H1 (cell line): ENCODE data around the gene RABL2A. TPM values are rescaled to one million over a fixed set of nuclear protein-coding genes. Genes with fewer than 3 reads are reported as not detected.
"Not testable (repeated sequence)": the region's sequence is repeated elsewhere in the genome, so short reads cannot be mapped to it uniquely, and the experiment has no call there.

Source experiments
- CTCF ChIA-PET: fragments of 300-600 bp; sonication (Branson Sonifier 250); formaldehyde crosslinking; loops from one replicate; lab custom pipeline; 2021; ENCODE audit not compliant: partially characterized antibody; lab: Charles Lee
- POLR2A ChIA-PET: fragments of 300-600 bp; sonication (Branson Sonifier 250); formaldehyde crosslinking; loops from one replicate; lab custom pipeline; 2021; ENCODE audit warnings: inconsistent platforms; ENCODE audit not compliant: partially characterized antibody; lab: Charles Lee
- DNase-seq, 2 experiments: peaks; one replicate each; pipeline versions ENCODE4 v3.0.0 to v3.0.0-alpha.2; 2010 to 2022; ENCODE audit warnings: low spot score in 2 of 2, low read depth in 1 of 2, mixed read lengths in 1 of 2
- FAIRE-seq: peaks from 2 replicates; lab custom pipeline; 2011; peaks lifted over from hg19 to GRCh38; lab: Jason Lieb, UNC
- H2AFZ ChIP-seq: 2 replicates; pipeline ENCODE4 v1.8.1; 2012; ENCODE audit warnings: low read length, inconsistent platforms
- H2AK5ac ChIP-seq: 2 replicates; pipeline ENCODE4 v1.6.1; 2013; ENCODE audit warnings: low read depth, low read length
- H2BK120ac ChIP-seq: replicated peaks from 2 replicates; pipeline ENCODE3; 2013; ENCODE audit warnings: low read depth, low read length, inconsistent platforms
- H2BK12ac ChIP-seq: 2 replicates; pipeline ENCODE4 v1.6.1; 2013; ENCODE audit warnings: low read depth, low read length
- H2BK15ac ChIP-seq: 2 replicates; pipeline ENCODE4 v1.6.1; 2013; ENCODE audit warnings: low read length
- H2BK20ac ChIP-seq: 2 replicates; pipeline ENCODE4 v1.6.1; 2013; ENCODE audit warnings: low read length
- H2BK5ac ChIP-seq: 2 replicates; pipeline ENCODE4 v1.6.1; 2013; ENCODE audit warnings: low read depth, low read length
- H3K14ac ChIP-seq: 2 replicates; pipeline ENCODE4 v1.6.1; 2013; ENCODE audit warnings: inconsistent platforms; ENCODE audit not compliant: insufficient read length
- H3K18ac ChIP-seq: 2 replicates; pipeline ENCODE4 v1.6.1; 2013; ENCODE audit warnings: low read length; ENCODE audit errors: extremely low read depth
- H3K23ac ChIP-seq: 2 replicates; pipeline ENCODE4 v1.6.1; 2013; ENCODE audit warnings: inconsistent platforms; ENCODE audit not compliant: insufficient read length
- H3K23me2 ChIP-seq: 2 replicates; pipeline ENCODE4 v1.6.1; 2013; ENCODE audit warnings: low read depth, low read length
- H3K27ac ChIP-seq: 2 replicates; pipeline ENCODE4 v1.6.1; 2011; ENCODE audit warnings: low read depth, low read length, inconsistent platforms
- H3K27me3 ChIP-seq, 4 experiments: replicated peaks in 1 of 4; 1 replicate in 1 of 4; 2 replicates in 3 of 4; pipeline versions ENCODE4 v1.6.1 to v1.8.1; 2011 to 2013; ENCODE audit warnings: low read length in 3 of 4, mild to moderate bottlenecking in 3 of 4, inconsistent platforms in 2 of 4, mixed read lengths in 2 of 4, moderate library complexity in 1 of 4; ENCODE audit not compliant: control insufficient read depth in 3 of 4, insufficient read depth in 3 of 4; ENCODE audit errors: extremely low read depth in 1 of 4
- H3K36me3 ChIP-seq, 4 experiments: 2 replicates each; pipeline versions ENCODE4 v1.6.1 to v1.8.1; 2011 to 2013; ENCODE audit warnings: mild to moderate bottlenecking in 4 of 4, low read length in 3 of 4, moderate library complexity in 2 of 4, control low read depth in 1 of 4, inconsistent platforms in 1 of 4; ENCODE audit not compliant: insufficient read depth in 4 of 4, control insufficient read depth in 2 of 4
- H3K4ac ChIP-seq: replicated peaks from 2 replicates; pipeline ENCODE3; 2013; ENCODE audit warnings: low read length, low read depth, mixed read lengths, inconsistent platforms; ENCODE audit not compliant: insufficient read length
- H3K4me1 ChIP-seq, 4 experiments: replicated peaks in 1 of 4; 1 replicate in 1 of 4; 2 replicates in 3 of 4; pipeline versions ENCODE4 v1.6.1 to v1.8.1; 2011 to 2013; ENCODE audit warnings: low read length in 3 of 4, inconsistent platforms in 2 of 4, mixed read lengths in 1 of 4; ENCODE audit not compliant: insufficient read depth in 4 of 4, control insufficient read depth in 3 of 4
- H3K4me2 ChIP-seq, 2 experiments: 2 replicates each; pipeline versions ENCODE4 v1.6.1 to v1.8.1; 2011 to 2013; ENCODE audit warnings: low read depth in 2 of 2, low read length in 2 of 2, control low read depth in 1 of 2, inconsistent platforms in 1 of 2, mild to moderate bottlenecking in 1 of 2; ENCODE audit not compliant: insufficient read depth in 1 of 2
- H3K4me3 ChIP-seq, 4 experiments: fragments of 200-600, 300-600 bp in 1 of 4; sonication (generic), shearing (Covaris generic), sonication (Bioruptor Twin) in 1 of 4; 2 replicates each; pipeline versions ENCODE4 v1.5.1 to v1.8.1; 2011 to 2016; ENCODE audit warnings: low read length in 4 of 4, low read depth in 3 of 4, control low read depth in 2 of 4, inconsistent platforms in 2 of 4, mild to moderate bottlenecking in 2 of 4, mixed read lengths in 1 of 4, moderate library complexity in 1 of 4; ENCODE audit not compliant: insufficient read depth in 2 of 4; ENCODE audit errors: extremely low read depth in 1 of 4
- H3K56ac ChIP-seq: replicated peaks from 2 replicates; pipeline ENCODE3; 2013; ENCODE audit warnings: low read depth, mild to moderate bottlenecking, mixed read lengths, low read length, inconsistent platforms; ENCODE audit not compliant: insufficient read length
- H3K79me1 ChIP-seq: 2 replicates; pipeline ENCODE4 v1.6.1; 2013; ENCODE audit warnings: low read depth, low read length, control low read depth
- H3K79me2 ChIP-seq, 2 experiments: 2 replicates each; pipeline versions ENCODE4 v1.6.1 to v1.8.1; 2012 to 2013; ENCODE audit warnings: low read length in 2 of 2, mild to moderate bottlenecking in 2 of 2, inconsistent platforms in 1 of 2; ENCODE audit not compliant: insufficient read depth in 2 of 2, control insufficient read depth in 1 of 2
- H3K9ac ChIP-seq, 4 experiments: replicated peaks in 1 of 4; 1 replicate in 1 of 4; 2 replicates in 3 of 4; pipeline versions ENCODE4 v1.6.1 to v1.8.1; 2011 to 2013; ENCODE audit warnings: low read depth in 3 of 4, low read length in 3 of 4, control low read depth in 2 of 4, mild to moderate bottlenecking in 2 of 4, moderate library complexity in 2 of 4, inconsistent platforms in 1 of 4; ENCODE audit errors: extremely low read depth in 1 of 4
- H3K9me3 ChIP-seq, 2 experiments: 2 replicates each; pipeline versions ENCODE4 v1.6.1 to v1.8.1; 2012 to 2013; ENCODE audit warnings: mild to moderate bottlenecking in 2 of 2, moderate library complexity in 2 of 2, control low read depth in 1 of 2, inconsistent platforms in 1 of 2, low read depth in 1 of 2, low read length in 1 of 2, mixed read lengths in 1 of 2; ENCODE audit not compliant: insufficient read depth in 2 of 2
- H4K20me1 ChIP-seq, 2 experiments: replicated peaks in 1 of 2; 2 replicates each; pipeline versions ENCODE3 to v1.8.1; 2011 to 2013; ENCODE audit warnings: inconsistent platforms in 2 of 2, low read length in 2 of 2, mild to moderate bottlenecking in 1 of 2; ENCODE audit not compliant: insufficient read depth in 2 of 2, control insufficient read depth in 1 of 2
- H4K5ac ChIP-seq: 2 replicates; pipeline ENCODE4 v1.6.1; 2013; ENCODE audit warnings: low read length, low read depth, mixed read lengths, inconsistent platforms; ENCODE audit not compliant: insufficient read length
- H4K8ac ChIP-seq: 2 replicates; pipeline ENCODE4 v1.8.0; 2013; ENCODE audit warnings: mild to moderate bottlenecking, moderate library complexity, low read length, inconsistent platforms; ENCODE audit not compliant: insufficient read depth; ENCODE audit errors: extremely low read depth
- H4K91ac ChIP-seq: replicated peaks from 2 replicates; pipeline ENCODE3; 2013; ENCODE audit warnings: low read length, mixed read lengths, inconsistent platforms; ENCODE audit not compliant: insufficient read length
- whole genome bisulfite sequencing, 2 experiments: shearing (Covaris generic) in 1 of 2; methylation state at CpG; one replicate each; pipeline versions ENCODE4 v1.1.6 to v1.1.7; 2013 to 2015; ENCODE audit warnings: low lambda C conversion rate in 2 of 2, mixed read lengths in 2 of 2, inconsistent platforms in 1 of 2, low coverage in 1 of 2, missing lambda C conversion rate in 1 of 2; ENCODE audit not compliant: insufficient replicate concordance in 2 of 2, insufficient coverage in 1 of 2, insufficient read length in 1 of 2; ENCODE audit errors: extremely low coverage in 1 of 2, missing lambda C conversion rate in 1 of 2; 5-methylcytosine and 5-hydroxymethylcytosine counted together
- polyA plus RNA-seq, 7 experiments: library from polyadenylated mRNA; depleted of rRNA in 3 of 7; stranded (reverse) in 5 of 7; unstranded in 2 of 7; fragments of >200 nt in 5 of 7; fragments of 200-250 nt in 2 of 7; gene quantifications; 1 replicate in 5 of 7; 2 replicates in 1 of 7; 4 replicates in 1 of 7; pipeline versions ENCODE4 v1.2.1 to v1.2.3, GENCODE V29; 2011 to 2013; ENCODE audit warnings: missing spikeins in 2 of 7, mixed read lengths in 2 of 7
- total RNA-seq: library from RNA; stranded (reverse); fragmentation: NEBNext Ultra II Directional; extraction: Animal tissue kit (Norgen Biotek cat#: 25700); gene quantifications from 2 replicates; pipeline ENCODE4 v1.2.1, GENCODE V29; 2021

Gene RABL2A
- total and polyA plus RNA-seq, 2 of the 8 experiments (the other 6 are each of a cell fraction or from before 2014, with no cell fraction given), result 6.9 to 10.9 TPM

DNA sequence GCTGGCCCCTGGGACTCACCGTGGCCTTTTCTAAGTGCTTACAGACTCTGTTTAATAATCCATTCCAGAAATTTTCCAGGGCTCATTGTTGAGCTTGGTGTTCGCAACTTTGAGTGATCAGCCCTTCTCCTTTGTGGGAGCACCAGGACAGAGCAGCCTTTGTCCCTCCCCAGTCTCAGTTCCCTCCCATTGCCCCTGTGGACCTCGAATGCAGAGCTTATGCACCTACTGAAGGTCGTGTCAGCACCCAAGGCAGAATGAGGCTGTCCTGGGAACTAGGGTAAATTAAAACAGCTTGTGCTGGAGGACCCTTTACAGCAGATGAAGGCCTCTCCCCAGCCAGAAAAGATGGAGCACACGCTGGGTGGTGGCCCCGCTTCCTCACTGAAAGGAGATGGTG lies 33.8 kb upstream of the RABL2A start:
- H3K4me2 ChIP-seq, H4K5ac ChIP-seq, H2BK20ac ChIP-seq, H2BK120ac ChIP-seq, H2BK5ac ChIP-seq, H3K23ac ChIP-seq, H3K27me3 ChIP-seq, H2BK15ac ChIP-seq, H4K91ac ChIP-seq, H3K14ac ChIP-seq, H3K27ac ChIP-seq, H3K79me2 ChIP-seq, H3K23me2 ChIP-seq, H4K8ac ChIP-seq, H3K4me3 ChIP-seq, H3K79me1 ChIP-seq, DNase-seq, H3K4ac ChIP-seq, H3K9ac ChIP-seq, H3K18ac ChIP-seq, H2BK12ac ChIP-seq, H2AFZ ChIP-seq, FAIRE-seq, H3K9me3 ChIP-seq, H3K4me1 ChIP-seq, H4K20me1 ChIP-seq, H3K56ac ChIP-seq, H3K36me3 ChIP-seq, H2AK5ac ChIP-seq, POLR2A ChIA-PET: not testable (repeated sequence)
- WGBS, 2 experiments, result 98% methylated on average over 5 of the region's 6 CpGs; no CpG with 5 or more reads in 1 of the 2 experiments
- CTCF ChIA-PET, result interaction anchor here (0.5 kb wide), 1 partner anchor 1709 kb away, joined by 3 read pairs; no protein-coding TSS in a partner anchor

DNA sequence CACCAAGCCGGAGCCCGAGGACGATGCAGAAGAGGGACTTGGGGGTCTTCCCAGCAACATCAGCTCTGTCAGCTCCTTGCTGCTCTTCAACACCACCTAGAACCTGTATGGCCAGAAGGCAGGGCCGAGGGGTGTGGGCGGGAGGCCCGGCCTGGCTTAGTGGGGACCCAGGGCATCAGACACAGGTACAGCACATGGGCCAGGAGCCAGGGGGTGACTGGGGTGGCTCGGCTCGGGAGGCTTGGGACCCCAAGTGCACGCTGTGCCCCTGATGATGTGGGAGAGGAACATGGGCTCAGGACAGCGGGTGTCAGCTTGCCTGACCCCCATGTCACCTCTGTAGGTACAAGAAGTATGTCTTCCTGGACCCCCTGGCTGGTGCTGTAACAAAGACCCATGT lies 31.3 kb upstream of the RABL2A start:
- H3K4me3 ChIP-seq, H2AFZ ChIP-seq, H2BK120ac ChIP-seq, H3K79me1 ChIP-seq, H3K27ac ChIP-seq, H3K18ac ChIP-seq, H2BK12ac ChIP-seq, H3K23me2 ChIP-seq, CTCF ChIA-PET, H3K36me3 ChIP-seq, H3K14ac ChIP-seq, H4K20me1 ChIP-seq, H2BK15ac ChIP-seq, H3K79me2 ChIP-seq, FAIRE-seq, H3K4me2 ChIP-seq, H4K5ac ChIP-seq, H3K4me1 ChIP-seq, H2BK5ac ChIP-seq, H3K56ac ChIP-seq, H3K23ac ChIP-seq, H3K27me3 ChIP-seq, H3K9ac ChIP-seq, H3K9me3 ChIP-seq, H2AK5ac ChIP-seq, H3K4ac ChIP-seq, H4K8ac ChIP-seq, H2BK20ac ChIP-seq, H4K91ac ChIP-seq, DNase-seq: not testable (repeated sequence)
- 91% methylated on average over 6 of the region's 10 CpGs; no CpG with 5 or more reads in 1 of the 2 experiments for WGBS, 2 experiments
- POLR2A ChIA-PET, result interaction anchor here (0.6 kb wide), 1 partner anchor 78 kb away, joined by 3 read pairs; no protein-coding TSS in a partner anchor
